ENCODE measurements around the gene UPF1.
"Not testable (repeated sequence)": the region's sequence is repeated elsewhere in the genome, so short reads cannot be mapped to it uniquely, and the experiment has no call there.

The UPF1 gene

GRCh38 chr19:18900700-18901481 lies 69.1 kb downstream of the UPF1 start:
- no peak for DNase-seq

DNA sequence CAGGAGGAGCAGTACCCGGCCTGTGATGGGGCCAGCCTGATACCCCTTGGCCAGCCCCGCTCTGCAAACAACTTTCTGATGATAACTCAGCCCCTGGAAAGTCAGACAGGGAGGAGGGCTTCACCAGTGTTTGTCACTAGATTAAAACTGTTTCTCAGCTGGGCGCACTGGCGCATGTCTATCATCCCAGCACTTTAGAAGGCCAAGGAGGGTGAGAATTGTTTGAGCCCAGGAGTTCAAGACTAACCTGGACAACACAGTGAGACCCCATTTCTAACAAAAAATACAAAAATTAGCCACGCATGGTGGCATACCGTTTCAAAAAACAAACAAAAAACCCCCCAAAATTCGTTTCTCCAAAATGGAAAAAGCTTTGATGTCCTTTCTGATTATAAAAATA lies 69.7 kb downstream of the UPF1 start:
- no peak for DNase-seq

- not testable (repeated sequence) for DNase-seq
These were observed 70.8 kb downstream of the UPF1 start for GRCh38 chr19:18902519-18902918.

- no peak for DNase-seq
These were observed 71.6 kb downstream of the UPF1 start for GRCh38 chr19:18903156-18904037.

DNA sequence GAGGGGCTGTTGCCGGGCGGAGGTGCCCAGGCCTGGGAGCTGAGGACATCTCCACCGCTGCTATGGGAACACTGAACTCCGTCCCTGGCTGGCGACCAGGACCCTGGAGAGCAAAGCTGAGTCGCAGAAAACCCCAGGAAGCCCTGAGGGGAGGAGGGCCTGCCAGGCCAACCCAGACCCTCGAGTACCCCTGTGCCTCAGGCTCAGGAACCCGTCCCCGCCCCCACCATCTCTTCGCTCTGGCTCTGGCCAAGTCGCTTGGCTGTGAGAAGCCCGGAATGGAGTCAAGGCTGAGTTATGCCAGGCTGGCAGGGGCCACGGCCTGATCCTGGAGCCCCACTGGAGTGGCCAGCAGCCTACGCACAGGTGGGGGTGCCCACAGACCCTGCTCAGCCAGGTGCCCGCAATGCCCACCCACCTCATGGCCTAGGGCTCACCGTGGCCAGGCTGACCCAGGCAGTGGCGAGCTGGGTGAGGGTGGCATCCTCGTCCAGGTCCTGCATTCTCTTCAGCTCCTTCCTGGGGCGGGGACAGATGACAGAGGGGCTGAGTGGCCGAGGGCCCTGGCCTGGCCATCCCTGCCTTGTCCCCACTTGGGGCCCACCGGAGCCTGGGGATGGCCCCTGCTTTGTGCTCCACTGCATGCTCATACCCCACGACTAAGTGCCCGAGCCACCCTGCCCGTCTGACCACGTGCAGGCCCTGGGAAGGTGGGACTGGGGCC lies 72.7 kb downstream of the UPF1 start:
- no peak for DNase-seq

GRCh38 chr19:18905058-18905456 lies 73.3 kb downstream of the UPF1 start:
- no peak for DNase-seq

DNA sequence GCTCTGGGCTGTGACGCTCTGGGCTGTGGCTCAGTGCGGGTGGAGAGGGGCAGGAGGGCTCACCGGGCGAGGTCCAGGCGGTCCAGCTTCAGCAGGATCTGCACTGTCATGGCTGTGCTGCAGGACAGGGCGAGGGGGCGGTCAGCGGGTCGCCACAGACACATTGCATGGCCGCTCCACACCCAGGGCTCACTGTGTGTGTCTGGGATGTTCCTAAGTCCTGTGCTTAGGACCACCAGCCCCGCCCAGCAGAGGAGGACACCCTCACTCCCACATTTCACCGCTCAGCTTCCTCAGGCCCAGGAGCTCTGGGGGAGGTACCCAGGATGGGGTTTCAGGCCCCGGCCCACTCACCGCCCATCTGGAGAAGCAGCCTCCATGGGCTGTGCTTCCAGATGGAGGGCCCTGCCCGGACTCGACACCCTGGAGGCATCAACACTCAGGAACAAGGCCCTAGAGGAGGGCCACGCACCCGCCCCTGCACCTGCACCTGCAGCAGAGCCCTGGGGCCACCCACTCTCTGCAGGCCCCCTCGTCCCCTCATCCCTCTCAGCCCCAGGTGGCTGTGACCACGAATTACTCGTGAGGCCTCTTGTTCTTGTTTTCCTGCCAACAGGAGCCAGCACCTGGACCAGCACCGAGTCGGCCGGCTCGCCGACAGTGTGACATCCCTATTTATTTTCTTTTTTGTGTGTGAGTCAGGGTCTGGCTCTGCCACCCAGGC lies 73.9 kb downstream of the UPF1 start:
- no peak for DNase-seq

GRCh38 chr19:18906605-18907519 lies 75.1 kb downstream of the UPF1 start:
- DNase-seq, result no peak

GRCh38 chr19:18908917-18909619 lies 77.3 kb downstream of the UPF1 start:
- DNase-seq, result no peak

DNA sequence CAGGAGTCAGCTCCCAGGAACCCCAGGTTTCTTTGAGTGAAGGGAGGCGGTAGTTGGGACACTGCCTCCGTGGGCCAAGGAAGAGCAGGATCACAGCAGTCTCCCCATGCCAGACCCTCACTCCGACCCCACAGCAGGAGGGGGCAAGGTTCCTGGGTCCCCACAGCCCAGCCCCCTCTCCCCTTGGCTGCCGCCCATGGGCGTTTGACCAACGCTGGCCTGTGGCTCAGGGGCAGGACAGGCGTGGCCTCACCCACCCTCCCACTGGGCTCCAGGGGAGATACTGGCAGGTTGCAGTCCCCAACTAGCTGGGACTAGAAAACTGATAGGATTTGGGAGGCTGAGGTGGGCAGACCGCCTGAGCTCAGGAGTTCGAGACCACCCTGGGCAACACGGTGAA lies 78.3 kb downstream of the UPF1 start:
- no peak for DNase-seq

- DNase-seq, result no peak
These were observed 79.2 kb downstream of the UPF1 start for GRCh38 chr19:18910801-18911436.

- no peak for DNase-seq
These were observed 81.2 kb downstream of the UPF1 start for GRCh38 chr19:18912933-18913332.

GRCh38 chr19:18913466-18913865 lies 81.7 kb downstream of the UPF1 start:
- DNase-seq, result no peak

GRCh38 chr19:18915639-18916038 lies 83.9 kb downstream of the UPF1 start:
- DNase-seq, result peak; percentile 74

DNA sequence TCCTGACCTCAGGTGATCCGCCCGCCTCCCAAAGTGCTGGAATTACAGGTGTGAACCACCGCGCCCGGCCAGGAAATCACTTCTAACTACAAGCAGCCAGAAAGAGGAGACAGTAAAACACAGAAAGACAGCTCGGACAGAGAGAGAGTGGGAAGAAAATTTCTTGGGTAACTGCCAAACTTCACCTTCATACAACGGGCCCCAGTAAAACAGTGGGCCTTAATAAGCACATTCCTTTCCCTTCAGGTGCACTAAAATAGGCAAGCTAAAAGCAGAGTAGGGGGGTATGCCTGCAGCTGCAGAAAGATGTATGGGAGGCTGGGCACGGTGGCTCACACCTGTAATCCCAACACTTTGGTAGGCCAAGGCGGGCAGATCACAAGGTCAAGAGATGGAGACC lies 85.8 kb downstream of the UPF1 start:
- not testable (repeated sequence) for DNase-seq

All from hematopoietic multipotent progenitor cell treated with erythropoietin and hydrocortisone succinate and interleukin-3 and kit ligand, for 8 days (in vitro differentiated cells).